MV-4-11 (cell line): ENCODE measurements around the gene RNF32.
A peak's percentile ranks its signal among the peaks of the same experiment; 100 is the strongest.
"Not testable (repeated sequence)": the region's sequence is repeated elsewhere in the genome, so short reads cannot be mapped to it uniquely, and the experiment has no call there.

Source experiments
- DNase-seq: peaks from one replicate; lab custom pipeline; 2025; lab: John Stamatoyannopoulos, UW

Gene RNF32

DNA sequence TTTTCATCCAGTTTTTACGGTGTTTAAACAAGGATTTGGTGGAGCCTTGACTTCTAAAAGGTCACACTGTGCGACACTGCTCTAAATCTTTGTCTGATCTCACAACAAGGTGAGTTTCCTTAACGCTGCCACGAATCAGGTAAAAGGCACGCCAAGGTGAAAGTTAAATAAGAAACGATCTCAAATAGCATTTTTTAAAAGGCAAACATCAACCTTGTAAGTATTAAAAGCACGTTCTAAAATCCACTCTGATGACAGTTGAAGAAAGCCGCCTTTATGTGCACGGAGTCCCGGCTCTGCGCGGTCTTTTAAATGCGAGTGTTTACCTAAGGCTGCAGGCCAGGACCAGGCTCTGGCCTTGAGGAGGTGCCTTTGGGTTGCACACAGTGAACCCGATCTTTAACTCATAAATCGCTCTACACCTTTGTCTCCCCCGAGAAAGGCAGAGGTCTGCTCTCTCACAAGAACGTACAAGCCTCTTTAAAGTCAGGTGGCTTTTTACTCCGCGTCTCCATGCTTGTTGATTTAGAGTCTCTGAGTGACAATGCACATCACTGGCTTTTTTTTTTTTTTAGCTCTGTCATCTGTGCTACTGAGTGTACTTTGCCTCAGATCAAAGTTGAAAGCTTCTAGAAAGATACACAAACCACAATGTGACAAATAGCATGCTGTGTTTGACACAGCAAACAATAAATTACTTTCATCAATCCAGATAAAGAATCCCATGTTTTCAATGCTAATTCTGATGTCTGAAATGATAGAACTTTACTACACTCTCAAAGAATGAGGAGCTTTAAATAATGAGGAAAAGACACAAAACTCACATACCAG, 25.9 kb upstream of the RNF32 start:
- DNase-seq: no peak

DNA sequence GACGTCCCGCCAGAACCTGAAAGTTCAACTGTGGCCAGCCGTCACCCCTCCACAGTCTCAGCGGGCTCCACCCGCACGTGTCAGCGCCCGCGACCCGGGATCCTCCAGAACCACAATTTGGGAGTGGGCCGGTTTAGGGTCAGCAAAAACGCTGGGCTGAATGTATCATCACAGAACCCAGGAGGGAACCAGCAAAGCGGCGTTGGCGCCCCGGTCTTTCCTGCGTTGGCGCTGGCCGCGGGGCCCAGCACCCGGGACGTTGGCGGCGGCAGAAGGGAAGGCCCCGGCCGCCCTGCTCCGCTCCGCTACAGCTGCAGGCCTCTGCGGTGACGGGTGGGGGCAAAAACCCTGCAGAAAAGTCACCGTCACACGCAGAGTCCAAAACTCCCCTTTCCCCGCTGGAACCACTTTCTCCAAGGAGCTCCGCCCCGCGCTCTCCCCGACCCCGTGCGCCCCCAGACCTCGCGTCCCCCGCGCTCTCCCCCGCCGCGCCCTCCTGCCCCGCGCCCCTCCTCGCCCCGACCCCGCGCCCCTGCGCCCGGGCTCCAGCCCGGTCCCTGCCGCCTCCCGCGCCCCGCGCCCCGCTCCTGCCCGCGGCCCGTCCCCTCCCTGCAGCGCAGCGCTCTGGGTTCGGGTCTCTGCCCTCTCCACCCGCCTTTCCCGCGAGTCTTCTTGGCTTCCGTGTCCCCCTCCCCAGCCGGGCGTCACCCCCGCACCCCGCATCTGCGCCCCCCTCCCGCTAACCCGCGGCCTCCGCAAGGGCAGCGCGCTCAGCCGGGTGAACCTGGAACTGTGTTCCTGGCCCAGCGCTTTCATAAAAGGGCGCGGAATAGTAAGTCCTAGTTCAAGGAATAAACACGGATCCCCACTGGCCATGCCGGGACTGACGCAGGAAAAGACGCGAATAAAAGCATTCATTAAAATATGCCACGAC, 24.0 kb upstream of the RNF32 start:
- DNase-seq: no peak

DNA sequence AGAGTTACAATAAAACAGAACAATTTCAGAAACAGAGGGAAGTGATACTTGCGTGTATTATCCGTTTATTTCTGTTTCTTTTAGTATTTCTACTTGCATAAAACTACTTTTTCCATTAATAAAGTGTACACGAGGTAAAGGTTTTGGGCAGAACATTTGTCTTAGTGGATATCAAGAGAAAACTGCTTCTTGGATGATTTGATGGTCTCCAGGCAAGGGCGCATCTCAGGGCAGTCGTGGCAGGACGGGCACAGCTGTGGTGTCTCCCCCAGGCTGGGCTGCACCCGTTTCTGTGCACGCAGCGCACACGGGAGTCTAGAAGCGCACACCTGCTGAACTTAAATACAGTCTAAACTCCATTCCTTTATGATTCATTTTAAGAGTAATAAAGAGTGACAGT, 23.4 kb upstream of the RNF32 start:
- DNase-seq: no peak

DNA sequence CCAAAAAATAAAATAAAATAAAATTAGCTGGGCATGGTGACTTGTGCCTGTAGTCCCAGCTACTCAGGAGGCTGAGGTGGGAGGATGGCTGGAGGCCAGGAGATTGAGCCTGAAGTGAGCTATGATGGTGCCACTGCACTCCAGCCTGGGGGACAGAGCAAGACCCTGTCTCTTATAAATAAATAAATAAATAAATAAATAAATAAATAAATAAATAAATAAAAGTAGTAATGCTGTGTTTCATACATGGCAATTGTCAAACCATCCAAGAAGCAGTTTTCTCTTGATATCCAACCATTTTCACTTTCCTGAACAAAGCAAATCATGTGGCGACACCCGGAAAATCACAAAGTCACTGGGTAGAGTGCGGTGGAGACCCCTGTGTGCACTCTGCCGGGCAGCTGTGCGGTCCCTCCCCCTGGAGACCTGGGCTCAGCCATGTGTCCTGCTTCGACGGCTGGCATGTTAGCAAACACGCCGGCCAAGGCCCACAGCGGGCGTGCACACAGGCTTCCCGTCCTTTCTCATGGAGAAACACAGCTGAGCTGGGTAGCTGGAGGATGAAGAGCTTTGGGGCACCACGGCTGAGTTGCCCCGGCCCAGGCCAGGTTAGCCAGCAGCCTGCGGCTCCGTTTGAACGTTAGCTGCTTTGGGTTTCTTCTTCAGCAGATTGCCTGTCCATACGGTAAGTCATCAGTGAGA, 22.3 kb upstream of the RNF32 start:
- no peak for DNase-seq

DNA sequence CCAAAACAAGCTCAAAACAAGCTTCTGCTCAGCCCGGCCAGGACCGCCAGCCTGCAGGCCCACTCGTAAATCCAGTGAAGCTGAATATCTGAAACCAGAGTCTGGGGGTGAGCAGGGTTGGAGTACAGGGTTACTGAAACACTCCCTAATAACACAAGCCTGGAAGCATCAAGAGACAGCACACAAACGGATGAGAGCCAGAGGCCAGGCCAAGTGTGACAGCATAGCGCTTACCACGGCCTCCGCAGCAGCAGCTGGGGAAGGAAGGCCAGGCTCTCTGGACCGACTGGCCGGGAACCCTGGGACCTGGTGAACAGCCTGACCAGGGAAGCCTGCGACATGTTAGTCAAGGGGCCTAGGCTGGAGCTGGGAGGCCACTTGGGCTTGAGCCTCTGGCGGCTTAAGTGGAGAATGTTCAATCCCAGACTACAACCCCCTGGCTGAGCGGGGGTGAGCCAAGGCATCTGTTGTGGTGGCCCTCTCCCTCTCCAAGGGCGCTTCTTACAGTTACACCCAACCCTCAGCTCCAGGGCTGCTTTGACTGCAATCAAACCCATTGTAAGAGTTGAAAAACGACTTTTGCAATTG, 21.7 kb upstream of the RNF32 start:
- DNase-seq: no peak

DNA sequence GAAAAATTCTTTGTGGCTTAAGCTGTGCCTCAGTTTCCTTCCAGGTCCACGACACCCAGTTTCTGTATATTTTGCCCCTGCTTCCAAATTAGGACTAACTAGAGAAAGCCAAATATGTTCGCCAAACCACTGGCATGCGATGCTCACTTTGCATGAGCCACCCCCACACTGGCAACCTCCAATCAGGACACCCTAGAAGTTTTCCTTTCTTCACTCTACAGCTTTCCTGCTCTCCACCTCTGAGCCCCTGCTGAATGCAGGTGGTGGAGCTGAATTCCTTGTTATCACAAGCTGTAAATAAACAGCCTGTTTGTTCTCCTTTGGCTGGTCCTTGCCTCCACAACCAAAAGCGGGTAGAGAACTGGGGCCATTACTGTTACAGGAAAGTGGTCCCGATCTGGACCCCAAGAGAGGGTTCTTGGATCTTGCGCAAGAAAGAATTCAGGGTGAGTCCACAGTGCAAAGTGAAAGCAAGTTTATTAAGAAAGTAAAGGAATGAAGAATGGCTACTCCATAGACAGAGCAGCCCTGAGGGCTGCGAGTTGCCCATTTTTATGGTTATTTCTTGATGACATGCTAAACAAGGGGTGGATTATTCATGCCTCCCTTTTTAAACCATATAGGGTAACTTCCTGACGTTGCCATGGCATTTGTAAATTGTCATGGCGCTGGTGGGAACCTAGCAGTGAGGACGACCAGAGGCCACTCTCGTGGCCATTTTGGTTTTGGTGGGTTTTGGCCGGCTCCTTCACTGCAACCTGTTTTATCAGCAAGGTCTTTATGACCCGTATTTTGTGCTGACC, 20.9 kb upstream of the RNF32 start:
- not testable (repeated sequence) for DNase-seq

DNA sequence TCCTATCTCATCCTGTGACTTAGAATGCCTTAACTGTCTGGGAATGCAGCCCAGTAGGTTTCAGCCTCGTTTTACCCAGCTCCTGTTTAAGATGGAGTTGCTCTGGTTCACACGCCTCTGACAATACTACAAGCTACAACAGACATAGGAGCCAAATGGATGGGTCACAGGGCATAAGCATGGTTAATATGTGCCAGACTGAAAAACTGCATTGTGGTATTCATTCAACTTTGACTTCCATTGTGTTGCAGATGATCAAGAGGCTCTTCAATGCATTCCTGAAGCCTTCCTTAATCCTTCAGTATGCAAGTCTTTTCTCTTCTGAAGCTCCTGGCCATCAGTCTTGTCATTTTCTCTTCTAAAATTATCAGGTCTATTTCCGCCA, 20.3 kb upstream of the RNF32 start:
- no peak for DNase-seq

DNA sequence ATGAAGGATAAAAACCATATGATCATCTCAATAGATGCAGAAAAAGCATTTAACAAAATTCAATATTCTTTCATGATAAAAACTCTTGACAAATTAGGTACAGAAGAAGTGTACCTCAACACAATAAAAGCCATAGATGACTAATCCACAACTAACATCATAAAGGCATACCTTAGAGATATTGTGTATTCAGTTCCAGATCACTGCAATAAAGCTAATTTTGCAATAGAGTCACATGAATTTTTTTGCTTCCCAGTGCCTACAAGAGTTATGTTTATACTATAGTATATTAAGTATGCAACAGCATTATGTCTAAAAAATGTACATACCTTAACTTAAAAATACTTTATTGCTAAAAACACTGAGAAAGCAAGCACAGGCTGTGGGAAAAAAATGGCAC, 18.9 kb upstream of the RNF32 start:
- DNase-seq: no peak

DNA sequence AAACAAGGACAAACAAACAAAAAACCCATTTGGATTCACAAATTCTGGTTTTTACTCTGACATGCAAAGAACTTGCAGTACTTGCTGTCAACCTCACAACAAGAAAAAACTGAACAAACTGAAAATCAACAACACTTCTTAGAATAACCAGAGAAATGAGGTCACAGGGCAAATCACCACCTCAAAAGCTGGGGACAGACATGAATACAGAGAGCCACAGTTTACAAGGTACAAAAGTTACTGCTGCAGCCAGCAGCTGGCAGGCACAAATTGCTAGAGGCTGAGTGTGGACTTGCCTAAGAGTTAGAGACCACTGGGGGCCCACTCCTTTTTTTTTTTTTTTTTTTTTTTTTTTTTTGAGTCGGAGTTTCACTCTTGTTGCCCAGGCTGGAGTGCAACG, 15.0 kb upstream of the RNF32 start:
- no peak for DNase-seq

DNA sequence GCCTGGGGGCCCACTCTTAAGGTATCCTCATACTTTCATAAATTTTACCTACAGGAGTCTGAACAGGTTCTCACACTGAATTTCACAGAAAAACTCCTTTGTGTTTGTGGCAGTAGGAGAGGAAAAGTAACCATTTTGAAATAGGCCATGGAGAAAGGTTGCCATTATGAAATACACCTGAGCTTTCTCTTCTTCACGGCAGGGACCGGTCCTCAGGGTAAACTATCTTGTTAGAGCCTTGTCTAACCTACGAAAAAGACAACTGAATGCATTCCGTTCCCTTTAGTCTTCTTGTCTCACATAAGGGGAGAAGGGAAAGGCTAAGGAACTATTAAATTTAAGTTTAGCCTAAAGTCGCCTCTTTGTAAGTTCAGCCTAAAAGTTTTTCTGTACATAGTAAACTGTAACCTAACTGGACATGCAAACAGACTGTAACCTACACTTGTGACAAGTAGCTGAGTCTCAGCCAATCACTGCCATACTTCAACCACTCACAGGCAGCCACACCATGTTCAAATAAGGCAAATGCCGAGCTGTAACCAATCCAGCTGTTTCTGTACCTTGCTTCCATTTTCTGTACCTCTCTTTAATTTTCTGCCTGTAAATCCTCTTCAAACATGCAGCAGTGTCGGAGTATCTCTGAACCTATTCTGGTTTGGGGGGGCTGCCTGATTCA, 14.2 kb upstream of the RNF32 start:
- DNase-seq: no peak

DNA sequence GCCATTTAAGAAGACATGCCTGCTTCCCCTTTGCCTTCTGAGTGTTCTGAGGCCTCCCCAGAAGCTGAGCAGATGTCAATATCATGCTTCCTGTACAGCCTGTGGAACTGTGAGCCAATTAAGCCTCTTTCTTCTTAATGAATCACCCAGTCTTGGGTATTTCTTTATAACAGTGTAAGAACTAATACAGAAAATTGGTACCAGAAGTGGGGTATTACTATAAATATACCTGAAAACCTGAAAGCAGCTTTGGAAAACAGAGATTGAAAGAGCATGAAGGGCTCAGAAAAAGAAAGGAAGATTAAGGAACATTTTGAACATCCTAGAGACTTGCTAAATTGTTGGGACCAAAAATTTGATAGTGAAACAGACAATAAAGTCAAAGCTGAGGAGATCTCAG, 12.0 kb upstream of the RNF32 start:
- DNase-seq: no peak

DNA sequence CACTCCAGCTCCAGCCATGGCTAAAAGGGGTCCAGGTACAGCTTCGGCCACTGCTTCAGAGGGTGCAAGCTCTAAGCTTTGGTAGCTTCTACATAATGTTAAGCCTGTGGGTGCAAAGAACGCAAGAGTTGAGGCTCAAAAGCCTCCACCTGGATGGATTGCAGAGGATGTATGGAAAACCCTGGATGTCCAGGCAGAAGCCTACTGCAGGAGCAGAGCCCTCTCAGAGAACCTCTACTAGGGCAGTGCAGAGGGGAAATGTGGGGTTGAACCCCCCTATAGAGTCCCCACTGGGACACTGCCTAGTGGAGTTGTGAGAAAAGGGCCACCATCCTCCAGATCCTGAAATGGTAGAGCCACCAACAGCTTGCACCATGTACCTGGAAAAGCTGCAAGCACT, 10.7 kb upstream of the RNF32 start:
- no peak for DNase-seq

DNA sequence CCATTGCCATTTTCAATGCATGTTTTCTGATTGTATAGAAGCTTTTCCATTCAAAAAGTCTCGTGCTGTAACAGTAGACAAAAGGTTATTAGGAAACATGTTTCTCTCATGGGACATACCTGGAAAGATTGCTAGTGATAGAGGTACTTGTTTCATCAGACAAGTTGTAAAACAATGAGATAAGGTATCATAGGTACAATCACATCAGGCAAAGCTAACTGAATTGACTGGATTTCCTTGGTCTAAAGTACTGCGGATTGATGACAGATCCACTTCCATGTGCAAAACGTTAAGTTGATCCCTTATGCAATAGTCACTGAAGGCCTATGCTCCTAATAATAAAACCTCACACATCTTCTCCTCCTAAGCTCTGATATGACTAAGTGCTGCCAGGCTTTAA, 6.5 kb upstream of the RNF32 start:
- no peak for DNase-seq

DNA sequence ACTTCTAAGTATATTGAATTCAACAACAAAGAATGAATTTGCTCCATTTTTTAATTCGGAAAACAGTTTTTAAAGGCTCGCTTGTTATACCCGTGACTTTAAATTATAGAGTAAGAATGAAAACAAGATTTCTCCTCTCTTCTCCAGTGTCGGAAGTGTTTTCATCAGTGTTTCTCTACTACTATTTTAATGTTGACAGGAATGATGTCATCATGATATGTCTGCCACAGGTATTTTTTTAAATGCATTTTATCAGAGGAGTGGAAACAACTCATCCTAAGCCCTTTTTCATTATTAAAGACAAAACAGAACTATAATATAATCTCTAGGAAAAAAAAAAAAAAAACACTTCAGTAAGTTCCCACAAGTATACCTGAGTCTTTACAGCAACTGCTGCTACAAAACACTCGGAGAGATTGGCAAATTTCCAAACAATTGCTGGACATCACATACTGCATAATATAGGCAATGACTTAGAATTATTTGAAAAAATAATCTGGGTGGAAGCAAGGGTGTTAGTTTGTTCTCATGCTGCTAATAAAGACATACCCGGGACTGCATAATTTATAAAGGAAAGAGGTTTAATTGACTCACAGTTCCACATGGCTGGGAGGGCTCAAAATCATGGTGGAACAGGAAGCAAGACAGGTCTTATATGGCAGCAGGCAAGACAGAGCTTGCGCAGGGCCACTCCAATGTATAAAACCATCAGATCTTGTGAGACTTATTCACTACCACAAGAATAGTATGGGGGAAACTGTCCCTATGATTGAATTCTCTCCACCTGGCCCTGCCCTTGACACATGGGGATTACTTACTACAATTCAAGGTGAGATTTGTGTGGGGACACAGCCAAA, 4.8 kb upstream of the RNF32 start:
- DNase-seq: no peak

DNA sequence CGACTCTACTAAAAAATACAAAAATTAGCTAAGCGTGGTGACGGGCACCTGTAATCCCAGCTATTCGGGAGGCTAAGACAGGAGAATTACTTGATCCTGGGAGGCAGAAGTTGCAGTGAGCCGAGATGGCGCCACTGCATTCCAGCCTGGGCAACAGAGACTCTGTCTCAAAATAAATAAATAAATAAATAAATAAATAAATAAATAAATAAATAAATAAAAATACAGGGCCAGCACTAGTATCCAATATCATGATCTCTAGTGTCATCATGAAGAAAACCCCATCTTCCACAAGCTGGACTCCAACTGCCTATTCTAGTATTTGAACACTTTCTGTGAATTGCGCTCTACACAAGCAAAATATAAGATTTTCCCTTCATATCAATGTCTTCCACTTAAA, 3.5 kb upstream of the RNF32 start:
- not testable (repeated sequence) for DNase-seq

DNA sequence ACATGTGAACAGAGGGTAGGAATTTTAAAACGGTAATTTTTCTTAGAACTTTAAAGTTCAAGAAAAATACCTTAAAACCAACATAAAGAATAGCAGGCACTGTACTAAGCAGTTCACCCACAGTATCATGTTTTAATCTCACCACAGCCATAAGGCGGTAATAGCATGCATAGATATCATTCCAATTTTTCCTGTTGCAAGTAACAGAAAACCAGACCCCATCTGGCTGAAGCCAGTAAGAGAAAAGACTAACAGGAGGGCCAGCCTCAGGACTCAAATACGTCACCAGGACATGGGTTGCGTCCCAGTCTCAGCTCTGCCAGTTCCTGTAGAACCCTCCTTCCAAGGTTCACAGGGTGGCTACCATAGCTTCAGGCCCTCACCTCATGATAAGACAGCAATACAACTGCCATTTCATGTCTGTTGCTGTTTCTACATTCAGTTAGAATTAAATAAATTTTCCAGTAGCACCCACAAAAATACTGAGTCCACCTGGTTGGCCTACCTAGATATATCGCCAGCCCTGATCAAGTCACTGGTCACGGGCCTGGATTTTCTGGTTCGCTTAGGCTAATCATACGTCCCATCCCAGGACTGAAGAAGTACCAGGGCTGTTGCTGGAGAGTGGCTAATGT, 2.0 kb upstream of the RNF32 start:
- no peak for DNase-seq

DNA sequence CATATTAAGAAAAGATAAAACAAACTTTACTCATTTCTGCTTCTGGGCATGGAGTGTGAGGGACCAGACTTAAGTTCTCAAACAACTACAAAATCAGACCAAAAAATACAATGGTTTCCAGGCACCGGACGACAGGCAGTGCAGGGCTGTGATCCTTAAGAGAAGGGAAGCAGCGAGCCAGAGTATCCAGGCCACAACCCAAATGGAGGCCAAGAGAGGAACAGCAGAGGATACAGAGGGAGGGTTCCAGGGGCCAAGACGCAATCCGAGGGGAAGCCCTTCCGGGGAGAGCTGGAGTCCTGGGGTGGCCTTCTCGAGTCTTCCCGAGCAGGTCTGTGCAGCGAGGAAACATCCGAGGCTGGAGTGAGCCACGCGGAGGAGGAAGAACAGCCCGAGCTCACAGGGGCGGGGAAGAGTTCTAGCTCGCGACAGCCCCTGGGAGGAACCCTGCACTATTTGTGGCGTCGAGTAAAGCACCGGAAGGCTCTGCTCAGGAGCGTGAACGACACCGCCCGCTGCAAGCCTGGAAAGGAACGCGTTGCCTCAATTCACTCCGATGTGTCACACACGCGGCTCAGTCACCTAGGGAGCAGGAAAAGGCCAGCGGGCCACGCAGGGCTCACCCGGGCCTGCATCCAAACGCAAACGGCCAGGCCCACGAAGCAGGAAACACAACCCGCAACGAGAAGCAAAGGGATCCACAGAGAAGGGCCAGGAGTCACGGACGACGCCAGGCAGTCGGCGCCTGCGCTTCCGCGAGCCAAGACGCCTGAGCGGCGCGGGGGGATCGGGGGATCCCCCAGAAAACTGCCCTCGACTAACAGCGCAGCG, 933 bp upstream of the RNF32 start:
- peak; percentile 5 for DNase-seq

DNA sequence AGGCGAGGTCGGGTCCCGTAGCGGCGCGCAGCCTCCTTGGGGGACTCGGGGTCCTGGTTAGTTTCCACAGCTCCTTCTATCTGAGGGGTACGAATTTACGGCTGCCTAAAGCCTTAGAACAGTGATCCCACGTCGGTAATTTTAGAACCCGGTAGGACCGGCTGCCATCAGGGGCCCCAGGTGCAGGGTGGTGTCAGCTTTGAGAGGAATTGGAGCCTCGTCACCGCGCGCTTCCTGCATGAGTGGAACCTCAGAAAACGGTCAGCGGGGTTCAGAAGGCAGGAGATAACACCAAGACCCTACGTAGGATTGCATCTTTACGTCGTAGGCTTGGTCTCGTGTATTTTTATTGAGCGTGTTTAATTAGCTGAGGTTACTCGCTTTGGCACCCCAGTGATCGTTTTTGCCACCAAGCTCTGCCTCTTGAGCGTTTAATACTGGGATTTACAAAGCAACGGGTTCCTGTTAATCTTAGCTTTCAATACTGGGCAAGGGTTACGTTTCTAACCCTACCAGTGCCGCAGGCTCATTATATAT, 443 bp downstream of the RNF32 start:
- DNase-seq: no peak
